HG03280 (cell line): Measurements from ENCODE around the gene MIER2.

Source experiments
- ATAC-seq: cut with Tn5 transposase; IDR thresholded peaks from one replicate; pipeline ENCODE4 v1.9.1; 2021; ENCODE audit warnings: mild to moderate bottlenecking, moderate library complexity; ENCODE audit not compliant: unreplicated experiment

The MIER2 gene

DNA sequence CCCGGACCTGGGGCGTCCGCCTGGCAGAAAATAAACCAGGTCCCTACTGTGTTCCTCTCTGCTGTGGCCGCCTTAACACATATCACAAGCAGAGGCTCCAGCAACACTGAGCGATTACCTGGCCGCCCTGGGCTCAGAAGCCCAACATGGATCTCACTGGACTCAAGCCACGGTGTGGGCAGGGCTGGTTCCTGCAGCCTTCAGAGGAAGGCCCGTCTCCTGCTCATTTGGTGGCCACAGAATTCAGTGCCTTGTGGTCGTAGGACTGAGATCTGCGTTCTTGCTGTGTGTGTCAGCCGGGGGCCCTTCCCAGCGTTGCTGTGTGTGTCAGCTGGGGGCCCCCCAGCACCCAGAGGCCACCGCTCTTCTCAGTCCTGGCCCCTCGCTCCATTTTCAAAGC, 34.1 kb upstream of the MIER2 start:
- ATAC-seq: no peak

DNA sequence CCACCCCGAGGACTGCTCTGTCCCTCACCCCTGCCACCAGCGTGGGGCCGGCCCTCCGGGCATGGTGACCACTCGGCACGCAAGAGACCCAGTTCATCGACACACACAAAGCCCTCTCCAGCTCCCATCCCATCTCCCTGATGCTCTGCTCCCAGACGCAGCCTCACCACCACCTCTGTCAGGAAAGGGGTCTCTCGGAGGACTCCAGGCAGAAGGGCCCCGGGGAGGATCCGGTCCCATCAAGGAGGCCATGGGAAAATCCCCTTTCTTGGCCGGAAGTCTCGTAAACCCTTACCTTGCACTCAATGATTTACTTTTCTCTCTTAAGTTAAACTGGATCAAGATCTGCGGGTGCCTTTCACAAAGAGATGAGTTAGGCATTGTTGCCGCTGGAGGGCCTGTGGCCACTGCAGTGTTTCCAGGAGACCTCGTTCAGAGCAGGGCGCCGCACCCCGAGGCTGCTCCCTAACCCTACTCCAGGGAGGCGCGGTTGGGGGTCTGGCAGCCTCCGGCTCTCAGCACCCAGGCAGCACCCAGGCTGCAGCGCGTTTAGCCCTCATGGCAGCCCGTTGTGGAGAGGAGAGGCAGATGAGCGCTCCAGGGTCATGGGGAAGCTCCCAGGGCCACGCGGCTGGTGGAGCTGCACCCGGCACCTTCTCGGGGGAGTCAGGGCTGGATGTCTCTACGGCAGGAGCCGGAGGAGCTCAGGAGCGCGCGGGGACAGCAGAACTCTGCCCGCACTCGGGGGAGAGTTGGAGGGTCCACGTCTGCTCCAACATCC, 33.4 kb upstream of the MIER2 start:
- ATAC-seq: no peak

DNA sequence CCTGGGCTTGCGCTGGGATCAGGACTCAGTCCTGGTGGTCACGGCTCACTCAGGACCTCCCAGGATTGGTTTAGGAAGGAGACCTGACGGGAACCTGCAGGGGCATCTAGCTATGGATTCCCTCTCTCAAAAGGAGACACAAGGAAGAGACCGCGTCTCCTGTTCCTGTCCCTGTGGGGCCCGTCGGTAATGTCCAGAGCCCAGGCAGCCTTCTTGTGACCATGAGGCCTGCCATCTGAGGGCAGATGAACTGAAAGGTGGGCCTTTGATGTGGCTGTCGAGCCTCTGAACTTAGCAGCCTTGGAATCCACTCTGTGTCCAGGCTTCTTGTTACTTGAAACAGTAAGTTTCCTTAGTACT, 31.5 kb upstream of the MIER2 start:
- ATAC-seq: no peak

DNA sequence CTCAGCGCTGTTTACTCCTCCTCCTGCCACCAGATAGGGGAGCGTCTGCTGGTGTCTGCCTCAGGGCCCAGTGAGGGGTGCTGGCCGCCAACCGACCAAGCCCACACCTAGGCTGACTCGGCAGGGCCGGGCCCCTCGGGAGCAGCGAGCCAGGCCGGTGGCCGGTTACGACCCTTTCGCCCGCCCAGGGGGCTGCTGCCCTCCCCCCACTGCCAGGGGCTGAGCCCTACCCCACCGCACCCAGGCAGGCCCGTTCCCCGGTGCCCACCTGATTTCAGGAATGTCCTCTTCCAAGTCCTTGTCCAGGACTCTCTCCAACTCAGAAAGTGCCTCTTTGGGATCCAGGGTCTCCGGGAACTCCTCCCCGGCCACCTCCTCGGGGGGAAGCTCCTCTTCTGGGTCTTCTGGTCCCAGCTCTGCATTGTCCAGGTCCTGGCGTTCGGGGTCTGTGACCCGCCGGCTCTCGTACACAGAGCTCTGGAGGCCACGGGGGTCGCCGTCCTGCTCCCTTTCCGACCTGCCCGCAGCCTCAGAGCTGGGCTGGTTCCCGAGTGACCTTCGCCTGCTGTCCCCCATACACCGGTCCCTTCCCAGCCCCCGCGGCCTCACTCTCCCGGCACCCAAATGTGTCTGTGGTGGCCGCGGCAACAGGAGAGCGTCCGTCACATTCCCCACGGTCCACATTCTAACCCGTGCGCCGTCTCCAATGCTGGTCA, 31.0 kb upstream of the MIER2 start:
- no peak for ATAC-seq

DNA sequence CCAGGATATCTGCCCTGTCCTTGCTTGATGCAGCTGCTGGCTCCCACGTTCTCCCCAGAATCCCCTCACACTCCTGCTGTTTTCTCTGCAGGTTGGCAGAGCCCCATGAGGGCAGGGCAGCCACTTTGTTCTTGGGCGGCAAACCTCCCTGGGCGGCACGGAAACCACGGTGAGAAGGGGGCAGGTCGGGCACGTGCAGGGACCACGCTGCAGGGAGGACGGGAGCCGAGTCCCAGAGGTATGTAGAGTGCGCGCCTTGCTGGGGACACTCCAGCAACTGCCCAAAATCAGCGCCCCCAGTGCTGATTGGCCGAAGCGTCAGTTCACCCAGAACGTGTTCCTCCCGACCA, 30.3 kb upstream of the MIER2 start:
- no peak for ATAC-seq

DNA sequence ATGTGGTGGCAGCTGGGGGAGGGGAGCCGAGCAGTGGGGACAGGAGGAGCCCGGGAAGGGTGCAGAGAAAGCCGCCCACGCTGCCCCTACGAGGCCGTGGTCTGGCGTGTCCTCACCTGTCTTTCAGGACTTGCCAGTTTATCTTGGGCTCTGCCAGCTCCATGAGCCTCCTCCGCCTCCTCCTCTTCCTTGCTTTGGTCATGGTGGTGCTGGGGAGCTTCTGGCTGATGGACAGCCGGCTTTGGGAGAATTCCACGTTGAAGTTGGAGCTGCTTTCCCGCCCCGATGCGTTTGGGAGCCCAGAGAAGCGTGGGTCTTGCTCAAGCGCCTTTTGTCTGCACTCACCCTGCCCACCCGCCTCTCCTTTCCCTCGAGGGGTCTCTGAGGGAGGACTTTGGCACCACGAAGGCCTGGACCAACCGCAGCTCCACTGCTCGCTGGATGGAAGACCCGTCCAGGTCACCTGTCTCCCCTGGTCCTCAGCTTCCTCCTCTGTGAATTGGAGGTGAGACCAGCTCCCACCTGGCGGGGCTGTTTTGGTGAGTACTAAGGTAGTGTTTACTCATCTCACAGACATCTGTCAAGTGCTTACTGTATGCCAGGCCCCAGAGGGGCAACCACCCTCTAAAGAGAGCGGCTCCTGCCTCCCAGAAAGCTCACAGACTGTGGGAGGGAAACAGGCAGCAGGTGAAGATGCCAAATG, 29.7 kb upstream of the MIER2 start:
- ATAC-seq: no peak

DNA sequence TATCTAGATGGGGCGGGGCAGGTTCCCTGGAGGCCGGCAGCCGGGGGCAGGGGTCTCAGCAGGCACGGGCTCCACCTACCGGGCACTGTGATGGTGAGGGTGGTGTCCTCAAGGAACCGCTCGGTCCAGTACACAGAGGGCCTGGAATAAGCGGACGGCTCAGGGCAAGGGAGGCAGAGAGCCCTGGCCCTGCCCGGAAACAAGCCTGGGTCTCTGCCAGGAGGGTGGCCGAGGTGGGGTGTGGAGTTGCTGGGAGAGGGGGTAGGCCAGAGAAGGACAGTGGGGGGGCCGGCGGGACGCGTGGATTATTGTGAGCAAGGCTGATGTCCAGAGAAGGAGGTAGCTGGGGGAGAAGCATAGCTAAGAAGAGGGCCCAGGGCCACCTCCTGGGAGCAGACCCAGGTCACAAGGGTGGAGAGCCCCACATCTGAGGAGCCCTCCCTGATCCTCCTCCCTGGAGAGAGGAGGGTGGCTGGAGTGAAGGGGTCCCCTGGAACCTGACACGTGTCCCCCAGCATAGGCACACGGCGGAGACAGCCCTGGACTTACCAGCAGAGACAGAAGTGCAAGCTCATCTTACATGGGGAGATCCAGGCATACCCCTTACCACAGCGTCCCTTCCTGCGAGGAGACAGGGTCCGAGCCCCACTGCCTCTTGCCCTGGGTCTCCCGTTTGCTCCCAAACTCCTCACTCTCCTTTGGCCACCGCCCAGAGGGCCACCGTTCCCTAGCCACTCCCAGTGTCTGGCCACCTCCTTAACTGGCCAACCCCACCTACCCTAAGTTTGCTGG, 29.0 kb upstream of the MIER2 start:
- ATAC-seq: no peak

DNA sequence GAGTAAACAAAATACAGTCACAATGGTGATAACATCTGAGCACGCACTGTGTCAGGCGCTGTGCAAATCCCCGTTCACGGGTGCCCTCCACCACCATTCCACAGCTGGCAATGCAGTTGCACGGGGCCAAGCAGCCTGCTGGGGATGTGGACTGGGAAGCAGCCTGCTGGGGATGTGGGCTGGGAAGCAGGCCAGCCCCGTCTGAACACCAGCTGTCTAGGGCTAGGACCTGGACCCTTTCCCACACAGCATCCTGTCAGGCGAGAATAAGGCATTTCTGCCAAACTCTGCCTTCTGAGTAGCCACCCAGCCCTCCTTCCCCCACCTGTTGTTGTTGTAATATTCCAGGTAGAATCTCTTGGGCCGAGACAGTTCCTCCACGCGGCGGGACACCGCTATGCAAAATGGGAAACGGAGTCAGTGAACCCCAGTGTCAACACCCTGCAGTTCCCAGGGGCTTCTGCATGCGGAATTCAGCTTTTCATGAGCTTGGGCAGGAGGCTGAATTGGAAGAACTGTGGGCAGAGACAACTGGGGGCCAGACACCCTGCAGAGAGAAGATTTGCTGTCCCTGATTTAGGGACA, 27.8 kb upstream of the MIER2 start:
- ATAC-seq: no peak

DNA sequence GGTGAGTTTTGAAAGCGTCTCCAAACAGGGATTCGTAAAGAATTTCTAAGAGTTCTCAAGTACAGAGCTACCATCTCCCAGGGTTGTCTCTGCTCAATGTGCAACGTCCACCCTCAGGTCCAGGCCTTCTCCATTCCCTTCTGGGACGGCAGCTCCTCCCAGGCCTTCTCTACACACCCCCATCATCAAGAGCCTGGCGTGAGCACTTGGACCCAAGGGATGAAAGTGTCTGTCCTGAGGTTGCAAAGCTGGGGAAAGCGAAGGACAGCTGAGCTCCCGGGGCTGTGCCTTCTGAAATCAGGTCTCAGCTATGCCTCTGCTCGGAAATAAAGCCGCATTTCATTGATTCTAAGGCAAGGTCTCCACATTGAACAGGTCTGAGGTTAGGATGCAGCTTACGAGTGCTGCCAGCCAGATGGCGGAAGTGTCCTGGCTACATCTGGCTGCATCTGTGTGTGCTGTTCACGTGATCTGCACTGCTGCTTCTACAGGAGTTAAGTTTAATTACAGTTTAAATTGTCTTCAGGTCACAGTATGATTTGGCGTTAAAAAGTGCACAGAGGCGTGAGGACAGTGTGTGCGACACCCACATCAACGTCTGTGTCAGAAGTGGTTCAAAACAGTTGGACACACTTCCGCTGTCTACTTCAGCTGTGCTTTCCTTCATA, 27.0 kb upstream of the MIER2 start:
- ATAC-seq: no peak

DNA sequence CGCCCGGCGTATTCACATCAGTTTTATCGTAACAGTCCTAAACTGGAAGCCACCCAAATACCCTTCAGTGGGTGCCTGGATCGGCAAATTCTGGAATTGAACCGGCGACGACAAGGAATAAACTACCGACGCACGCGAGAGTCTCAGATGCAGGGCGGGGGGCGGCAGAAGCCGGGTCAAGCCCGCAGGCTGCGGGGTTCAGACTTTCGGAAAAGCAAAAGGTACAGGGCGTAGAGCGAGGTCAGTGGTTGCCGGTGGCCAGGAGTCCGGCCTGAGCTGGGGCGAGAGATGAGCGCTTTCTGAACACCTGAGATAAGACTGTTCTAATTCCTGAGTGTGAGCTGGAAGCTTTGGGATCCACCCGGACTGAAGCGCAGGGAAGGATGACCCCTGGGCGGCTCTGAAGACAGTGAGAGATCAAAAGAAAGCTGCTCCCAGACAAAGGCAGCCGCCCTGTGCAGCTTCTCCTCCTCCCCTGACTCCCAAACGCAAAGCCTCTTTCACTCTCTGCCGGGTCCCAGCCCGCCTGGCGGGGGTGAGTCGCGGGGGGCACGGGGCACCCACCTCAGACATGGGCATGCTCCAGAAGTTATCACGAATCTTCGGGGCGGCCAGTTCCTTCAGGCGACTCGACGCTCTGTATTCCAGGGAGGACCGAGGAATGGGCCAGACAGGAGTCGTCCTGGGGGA, 26.2 kb upstream of the MIER2 start:
- ATAC-seq: no peak

DNA sequence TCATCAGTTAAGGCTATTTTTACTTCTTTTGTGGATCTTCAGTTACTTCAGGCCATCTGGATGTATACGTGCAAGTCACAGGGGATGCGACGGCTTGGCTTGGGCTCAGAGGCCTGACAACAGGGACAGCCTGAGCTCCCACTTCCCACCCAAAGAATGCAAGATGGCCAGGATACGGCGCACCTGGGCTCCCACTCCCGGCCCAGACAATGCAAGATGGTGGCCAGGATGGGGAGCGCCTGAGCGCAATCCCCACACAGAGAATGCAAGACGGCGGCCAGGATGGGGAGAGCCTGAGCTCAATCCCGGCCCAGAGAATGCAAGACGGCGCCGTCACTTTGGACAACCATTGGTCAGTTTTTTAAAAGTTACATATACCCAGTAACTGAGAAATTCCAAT, 25.3 kb upstream of the MIER2 start:
- no peak for ATAC-seq

DNA sequence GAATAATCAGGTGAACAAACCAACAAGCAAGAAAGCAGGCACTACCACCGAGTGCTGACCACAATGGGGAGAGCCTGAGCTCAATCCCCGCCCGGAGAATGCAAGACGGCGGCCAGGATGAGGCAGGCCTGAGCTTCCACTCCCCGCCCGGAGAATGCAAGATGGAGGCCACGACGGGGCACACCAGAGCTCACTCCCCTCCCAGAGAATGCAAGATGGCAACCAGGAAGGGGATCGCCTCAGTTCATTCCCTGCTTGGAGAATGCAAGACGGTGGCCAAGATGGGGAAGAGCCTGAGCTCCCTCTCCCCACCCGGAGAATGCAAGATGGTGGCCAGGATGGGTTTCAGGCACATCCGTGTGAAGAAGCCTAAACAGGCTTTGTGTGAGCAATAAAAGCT, 24.7 kb upstream of the MIER2 start:
- no peak for ATAC-seq

DNA sequence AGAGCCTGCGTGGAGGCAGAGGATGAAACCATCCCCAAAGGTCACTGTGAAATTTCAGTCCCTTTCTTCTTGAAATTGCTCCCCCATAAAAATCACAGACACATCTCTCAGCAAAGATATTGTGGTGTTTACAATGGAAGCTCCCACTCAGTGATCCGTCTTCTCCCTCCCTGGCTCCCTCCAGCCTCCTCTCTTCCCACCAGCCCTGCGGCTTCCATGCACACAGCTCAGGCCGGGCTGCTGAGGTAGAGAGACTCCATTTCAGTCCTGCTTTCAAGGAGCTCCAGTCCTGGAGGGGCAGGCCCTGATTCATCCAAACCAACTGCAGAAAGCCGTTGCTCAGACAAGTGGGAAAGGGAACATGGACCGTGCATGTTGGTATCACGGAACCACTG, 24.0 kb upstream of the MIER2 start:
- ATAC-seq: no peak

DNA sequence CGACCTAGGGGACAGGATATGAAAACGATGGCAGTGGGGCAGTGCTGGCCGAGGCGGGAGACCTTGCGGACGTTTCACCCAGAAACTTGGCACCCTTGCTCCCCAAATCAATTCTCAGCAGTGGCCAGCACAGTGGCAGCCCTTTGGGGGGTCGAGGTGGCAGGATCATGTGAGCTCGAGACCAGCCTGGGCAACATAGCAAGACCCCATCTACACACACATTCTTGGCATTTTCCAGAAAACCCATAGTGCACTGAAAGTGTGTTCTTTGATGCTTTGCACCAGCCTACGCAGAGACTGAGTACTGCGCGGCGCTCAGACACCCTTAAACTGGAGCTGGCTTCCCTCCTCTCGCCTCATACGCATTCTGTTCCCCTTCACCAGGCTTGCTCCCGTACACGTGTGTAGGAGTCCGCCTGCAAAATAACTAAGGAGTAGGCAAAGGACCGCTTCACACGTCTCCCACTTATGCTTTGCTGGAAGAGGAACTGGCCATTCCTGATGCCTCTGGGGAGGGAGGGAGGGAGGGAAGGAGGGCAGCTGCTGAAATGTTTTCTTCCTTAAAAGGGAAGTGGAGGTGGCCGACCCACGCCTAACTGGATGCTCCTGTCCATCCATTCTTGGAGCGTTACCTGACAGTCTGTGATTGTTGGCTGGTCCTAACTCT, 23.5 kb upstream of the MIER2 start:
- ATAC-seq: no peak

DNA sequence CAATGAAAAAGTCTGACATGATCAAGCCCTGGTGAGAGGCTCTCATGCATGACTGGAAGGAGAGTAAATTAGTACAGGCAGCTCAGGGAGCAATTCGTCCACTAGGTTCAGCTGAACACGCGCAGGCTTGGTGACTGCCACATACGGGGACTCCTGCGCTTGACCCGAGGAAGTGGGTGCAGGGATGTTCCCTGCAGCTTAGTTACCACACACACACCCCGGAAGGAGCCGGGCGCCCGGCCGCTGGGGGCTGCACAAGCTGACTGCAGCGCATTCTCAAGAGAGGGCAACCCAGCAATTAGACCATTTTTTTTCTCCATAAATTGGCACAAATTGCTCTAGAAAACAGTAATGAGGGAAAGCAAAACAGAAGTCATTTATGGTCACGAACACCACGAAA, 23.0 kb upstream of the MIER2 start:
- ATAC-seq: no peak

DNA sequence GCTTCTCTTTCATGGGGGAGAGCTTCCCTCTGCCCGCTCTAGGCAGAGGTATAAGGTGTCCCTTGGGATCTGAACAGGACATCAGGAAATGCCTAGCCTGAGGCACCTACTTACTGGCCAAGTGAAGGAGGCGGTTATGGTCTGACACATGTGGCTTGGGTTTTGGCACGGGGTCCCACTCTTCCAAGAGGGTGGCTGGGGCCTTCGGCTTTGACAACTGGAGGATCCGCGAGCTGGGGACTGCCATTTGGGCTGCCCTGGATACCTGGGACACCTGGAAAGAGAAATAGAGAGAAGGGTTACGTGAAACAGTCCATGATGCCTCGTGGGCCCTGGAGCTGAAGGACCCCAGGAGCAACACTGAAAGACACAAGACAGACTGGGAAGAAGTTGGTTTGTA, 22.4 kb upstream of the MIER2 start:
- ATAC-seq: no peak

DNA sequence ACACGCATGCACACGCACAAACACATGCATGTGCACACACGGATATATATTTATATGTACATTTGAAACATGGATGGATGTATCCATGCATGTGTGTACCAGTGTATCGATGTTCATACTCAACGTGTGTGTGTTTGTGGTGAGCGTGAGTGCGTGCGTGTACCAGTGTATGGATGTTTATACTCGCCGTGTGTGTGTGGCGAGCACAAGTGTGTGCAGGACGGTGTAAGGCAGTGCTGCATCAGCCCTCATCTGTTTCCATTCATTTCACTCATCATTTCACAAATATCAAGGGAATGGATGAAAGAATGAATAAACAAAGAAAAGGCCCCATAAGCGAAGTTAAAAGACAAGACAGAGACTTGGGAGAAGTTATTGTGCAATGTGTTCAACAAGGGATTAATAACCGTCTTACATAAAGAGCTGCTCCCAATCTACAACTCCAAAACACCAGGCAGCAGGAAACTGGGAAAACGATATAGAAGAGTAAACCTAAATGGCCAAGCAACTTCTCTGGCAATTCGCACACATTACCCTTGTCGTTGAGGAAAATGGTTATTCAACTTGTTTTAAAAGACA, 21.7 kb upstream of the MIER2 start:
- ATAC-seq: no peak

DNA sequence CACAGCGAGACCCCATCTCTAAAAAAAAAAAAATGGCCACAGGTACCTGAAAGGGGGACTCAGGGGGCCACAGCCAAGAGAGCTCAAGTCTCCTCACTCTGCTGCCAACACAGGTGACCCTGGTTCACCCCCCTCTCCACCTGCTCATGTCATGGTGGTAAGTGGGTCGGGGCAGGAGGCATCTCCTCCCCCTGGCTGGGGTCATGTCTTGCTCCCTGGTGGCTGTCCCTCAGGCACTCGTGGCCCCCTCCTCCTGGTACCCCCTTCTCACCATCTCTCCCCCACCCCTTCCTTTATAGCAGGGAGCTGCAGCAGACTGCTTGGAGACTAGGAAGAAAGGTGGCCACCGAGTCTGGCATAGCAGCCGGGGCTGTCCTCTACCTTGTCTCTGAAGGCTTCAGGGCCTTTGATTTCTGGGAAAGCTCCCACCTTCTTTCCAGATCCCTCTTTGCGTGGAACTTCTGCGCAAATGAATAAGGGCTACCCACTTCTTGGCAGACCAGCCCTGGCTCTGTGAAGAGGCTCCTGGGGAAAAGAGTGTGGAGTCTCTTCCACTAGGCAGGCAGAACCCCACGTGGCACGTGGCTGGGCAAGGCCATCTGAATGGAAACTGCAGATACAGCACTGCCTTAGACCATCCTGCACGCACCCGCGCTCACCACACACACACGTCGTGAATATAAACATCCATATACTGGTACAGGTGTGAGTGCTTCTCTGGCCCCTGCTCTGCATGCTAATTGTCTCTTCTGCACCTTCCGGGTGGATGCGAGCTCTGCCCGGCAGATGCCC, 20.1 kb upstream of the MIER2 start:
- ATAC-seq: no peak
